HL-60 (cell line): ENCODE results near the gene CLIC3.

Experiments used
- DNase-seq, 2 experiments: peaks; one replicate each; pipeline ENCODE4 v3.0.0-alpha.2; 2010 to 2020; ENCODE audit warnings: low read depth in 1 of 2, low spot score in 1 of 2
- H3K27ac ChIP-seq: fragments of 250-450 bp; sonication (Bioruptor Pico); replicated peaks from 2 replicates; pipeline ENCODE4 v1.5.1; 2020; ENCODE audit warnings: mild to moderate bottlenecking, moderate library complexity
- H3K27me3 ChIP-seq: fragments of 250-450 bp; sonication (Bioruptor Pico); 2 replicates; pipeline ENCODE4 v1.5.1; 2021; ENCODE audit warnings: mild to moderate bottlenecking, moderate library complexity; ENCODE audit not compliant: insufficient read depth, poor library complexity, severe bottlenecking
- H3K4me3 ChIP-seq: replicated peaks from 2 replicates; pipeline ENCODE4 v1.5.1; 2011; ENCODE audit warnings: mild to moderate bottlenecking, control low read depth, low read length; ENCODE audit not compliant: insufficient read depth
- CTCF ChIP-seq: IDR thresholded peaks from one replicate; pipeline ENCODE4 v1.5.1; 2011; ENCODE audit warnings: low read length, control low read depth, inconsistent platforms; ENCODE audit not compliant: insufficient read depth
- GABPA ChIP-seq: IDR thresholded peaks from 2 replicates; pipeline ENCODE4 v1.6.1; 2012; ENCODE audit warnings: low read depth
- POLR2AphosphoS5 ChIP-seq: IDR thresholded peaks from 2 replicates; pipeline ENCODE4 v1.6.1; 2012; ENCODE audit warnings: low read depth
- REST ChIP-seq: IDR thresholded peaks from 2 replicates; pipeline ENCODE4 v1.6.1; 2012; ENCODE audit warnings: low read depth; ENCODE audit not compliant: insufficient replicate concordance
- SPI1 ChIP-seq: IDR thresholded peaks from 2 replicates; pipeline ENCODE4 v1.6.1; 2012; ENCODE audit warnings: low read depth, mild to moderate bottlenecking, borderline replicate concordance

CLIC3 gene

GRCh38 chr9:137021979-137022661 lies 25.8 kb upstream of the CLIC3 start:
- DNase-seq, result peak; percentile 45 to 65
- TF ChIP-seq POLR2AphosphoS5, result 0 out of 2 replicates have a peak, but pooled peaks have one; percentile 32
- no peak for TF ChIP-seq CTCF
- H3K27me3 ChIP-seq, result no peaks in the 10 kb centered on the region
- H3K27ac ChIP-seq, result no peak overlapping the region
- no peak overlapping the region for H3K4me3 ChIP-seq

GRCh38 chr9:137021568-137021978 lies 25.2 kb upstream of the CLIC3 start:
- H3K27me3 ChIP-seq, result no peaks in the 10 kb centered on the region
- DNase-seq, result no peak
- H3K27ac ChIP-seq, result no peak overlapping the region
- H3K4me3 ChIP-seq, result no peak overlapping the region
- TF ChIP-seq CTCF, result no peak
- TF ChIP-seq REST, result no peak
- no peak for TF ChIP-seq GABPA
- TF ChIP-seq SPI1, result no peak
- TF ChIP-seq POLR2AphosphoS5, result no peak

GRCh38 chr9:137020771-137021567 lies 24.6 kb upstream of the CLIC3 start:
- H3K4me3 ChIP-seq, result no peak overlapping the region
- H3K27ac ChIP-seq, result no peak overlapping the region
- TF ChIP-seq POLR2AphosphoS5 (no peak), SPI1 (no peak), GABPA (no peak), CTCF (no peak), REST (no peak)
- DNase-seq, result no peak
- H3K27me3 ChIP-seq, result no peaks in the 10 kb centered on the region
